Kidney glomerular epithelial cell (primary cell): ENCODE data around the gene HMCES.
A peak's percentile ranks its signal among the peaks of the same experiment; 100 is the strongest.

Source experiments
- DNase-seq: peaks from one replicate; lab custom pipeline; 2025; lab: John Stamatoyannopoulos, UW

HMCES gene

GRCh38 chr3:129304962-129305222 is 26.2 kb downstream of the HMCES start:
- no peak for DNase-seq

- DNase-seq: peak; percentile 82
Measured at GRCh38 chr3:129305592-129306091, 27.0 kb downstream of the HMCES start.

- DNase-seq: no peak
Measured at GRCh38 chr3:129308636-129309035, 30.0 kb downstream of the HMCES start.

DNA sequence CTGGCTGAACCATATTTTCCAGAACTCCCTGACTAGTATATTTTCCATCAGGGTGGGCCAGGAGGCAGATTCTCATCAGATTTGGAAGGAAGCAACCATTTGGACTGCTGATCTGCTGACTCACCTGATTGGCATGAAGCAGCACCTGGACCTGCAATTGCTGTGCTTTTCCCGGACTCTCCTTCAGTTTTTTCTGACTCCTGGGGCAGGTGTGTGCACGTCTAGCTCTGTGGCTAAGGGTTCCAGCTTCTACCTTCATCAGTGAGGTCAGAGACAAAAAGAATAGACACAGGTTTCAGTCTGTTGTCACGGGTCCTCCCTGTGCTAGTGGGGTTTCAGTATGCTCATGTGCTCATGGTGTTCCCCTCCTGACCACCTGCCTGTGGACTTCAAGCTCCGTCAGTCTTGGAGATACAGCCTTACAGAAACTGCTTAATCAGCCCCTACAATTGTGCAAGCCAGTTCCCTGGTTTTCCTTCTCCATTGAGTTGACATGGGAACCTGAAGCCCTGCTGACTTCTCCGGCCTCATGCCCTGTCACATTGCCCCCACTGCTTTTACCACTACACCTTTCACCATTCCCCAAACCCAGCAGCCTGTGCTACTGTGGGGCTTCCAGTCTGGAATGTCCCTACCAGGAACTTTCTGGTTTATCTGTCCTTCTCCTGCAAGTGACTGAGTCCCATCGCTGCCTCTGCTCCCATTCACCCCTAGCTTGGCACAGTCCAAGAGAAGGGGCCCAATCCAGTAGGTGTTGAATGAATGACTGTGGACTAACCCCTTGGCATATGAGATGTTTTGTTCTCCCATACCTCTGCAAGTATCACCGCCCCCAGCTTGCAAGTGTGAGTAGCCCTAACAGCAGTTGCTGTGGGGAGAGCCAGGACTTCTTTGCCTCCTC is 31.7 kb downstream of the HMCES start:
- DNase-seq: no peak

- DNase-seq: no peak
Measured at GRCh38 chr3:129311054-129311902, 32.6 kb downstream of the HMCES start.

DNA sequence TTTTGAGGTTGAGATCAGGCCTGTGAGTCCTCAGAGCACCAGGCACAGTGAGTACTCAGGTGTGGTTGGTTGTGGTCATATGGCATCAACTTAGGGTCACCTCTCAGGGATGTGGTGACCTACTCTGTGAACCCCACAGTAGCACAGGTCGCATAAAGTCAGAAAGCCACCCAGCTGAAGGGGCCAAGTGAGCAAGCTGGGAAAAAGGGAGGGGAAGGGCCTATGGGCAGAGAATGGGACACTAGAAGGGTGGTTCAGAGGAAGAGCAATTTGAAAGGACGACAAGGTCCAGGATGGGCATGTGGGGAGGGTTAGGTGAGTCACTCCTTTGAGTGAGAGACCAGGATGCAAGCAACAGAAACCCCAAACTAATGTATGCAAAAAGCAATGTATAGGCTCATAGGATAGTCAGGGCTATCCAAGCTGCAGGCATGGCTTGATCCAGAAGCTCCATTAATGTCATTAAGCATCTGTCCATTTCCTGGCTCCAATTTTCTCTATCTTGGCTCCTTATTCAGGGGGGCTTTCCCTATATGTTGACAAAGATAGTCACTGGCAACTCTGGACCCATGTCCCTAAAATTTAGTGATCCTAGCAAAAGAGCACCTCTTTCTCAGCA is 33.5 kb downstream of the HMCES start:
- DNase-seq: no peak

- DNase-seq: no peak
Measured at GRCh38 chr3:129312671-129313414, 34.2 kb downstream of the HMCES start.

- DNase-seq: no peak
Measured at GRCh38 chr3:129313415-129313664, 34.7 kb downstream of the HMCES start.

- no peak for DNase-seq
Measured at GRCh38 chr3:129313665-129314385, 35.2 kb downstream of the HMCES start.

GRCh38 chr3:129314386-129315222 is 35.9 kb downstream of the HMCES start:
- DNase-seq: peak; percentile 56

DNA sequence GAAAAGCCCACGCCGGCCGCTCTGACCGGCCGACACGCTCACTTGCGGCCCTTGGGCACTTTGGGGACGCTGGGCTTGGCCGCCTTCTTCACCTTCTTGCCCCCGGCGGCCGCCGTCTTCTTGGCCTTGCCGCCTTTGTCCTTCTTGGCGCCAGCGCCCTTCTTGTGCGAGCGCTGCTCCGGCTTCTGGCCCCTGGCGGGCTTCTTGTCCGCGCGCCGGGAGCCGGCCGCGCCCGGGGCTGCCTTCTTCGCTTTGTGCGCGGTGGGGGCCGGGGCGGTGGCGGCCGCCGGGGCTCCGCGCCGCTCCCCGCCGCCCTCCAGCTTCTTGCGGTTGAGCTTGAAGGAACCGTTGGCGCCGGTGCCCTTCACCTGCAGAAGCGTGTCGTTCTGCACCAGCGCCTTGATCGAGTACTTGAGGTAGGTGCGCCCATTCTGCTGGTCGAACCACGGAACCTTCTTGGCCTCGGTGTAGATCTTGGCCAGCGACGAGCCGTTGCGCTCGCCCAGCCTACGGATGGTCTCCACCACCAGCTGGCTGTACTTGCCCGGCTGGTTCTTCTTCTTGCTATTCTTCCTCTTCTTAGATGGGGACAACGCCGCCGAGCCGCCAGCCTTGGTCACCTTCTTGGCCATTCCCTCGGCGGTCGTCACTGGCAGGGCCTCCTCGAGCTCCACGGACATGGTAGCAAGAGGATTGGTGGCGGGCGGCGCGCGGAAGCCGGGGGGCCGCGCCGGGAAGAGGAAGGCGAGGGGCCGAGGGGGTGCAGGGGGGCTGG is 36.7 kb downstream of the HMCES start:
- DNase-seq: no peak

DNA sequence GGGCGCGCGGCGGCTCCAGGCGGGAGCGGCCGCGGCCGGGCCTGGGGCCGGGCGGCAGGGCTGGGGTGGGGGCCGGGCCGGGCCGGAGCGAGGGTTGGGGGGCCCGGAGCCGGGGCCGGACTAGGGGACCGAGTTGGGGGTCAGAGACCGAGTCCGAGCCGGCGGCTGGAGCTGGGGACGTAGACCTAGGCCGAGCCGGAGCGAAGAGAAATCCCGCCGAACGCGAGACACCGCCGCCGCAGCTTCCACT is 37.3 kb downstream of the HMCES start:
- no peak for DNase-seq

DNA sequence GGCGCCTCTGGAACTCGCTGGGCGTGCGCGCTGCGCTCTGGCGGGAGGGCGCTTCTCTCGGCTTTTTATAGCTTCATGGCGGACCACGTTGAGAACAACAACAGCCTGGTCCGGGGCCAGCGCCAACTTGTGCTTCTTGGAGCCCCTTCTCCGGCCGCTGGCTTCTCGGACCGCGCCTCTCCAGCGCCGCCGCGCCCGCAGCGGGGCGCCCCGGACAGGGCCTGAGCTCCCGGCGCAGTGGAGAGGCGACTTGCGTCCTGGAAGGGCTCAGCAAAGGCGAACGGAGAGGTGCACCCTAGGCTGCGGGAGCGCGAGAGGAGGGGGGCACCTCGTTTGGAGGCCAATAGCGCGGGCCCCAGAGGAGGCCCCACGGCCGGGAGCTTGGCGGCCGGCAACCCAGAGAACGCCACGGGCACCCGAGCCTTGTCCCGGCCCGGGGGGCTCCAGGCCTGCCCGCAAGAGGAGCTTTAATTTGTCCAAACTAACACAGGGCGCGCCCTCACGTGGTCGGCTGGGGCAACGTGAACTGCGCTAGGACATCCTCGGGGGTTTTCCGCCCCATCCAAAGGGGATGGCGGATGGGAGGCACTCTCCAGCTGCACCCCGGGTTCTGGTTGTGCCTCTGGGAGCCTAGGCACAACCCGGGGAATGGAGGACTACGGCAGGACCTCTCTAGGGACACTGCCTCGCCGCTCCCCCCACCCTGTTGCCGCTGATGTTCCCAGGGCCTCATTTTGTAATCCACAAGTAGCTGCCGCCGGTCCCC is 37.8 kb downstream of the HMCES start:
- peak; percentile 63 for DNase-seq

GRCh38 chr3:129317014-129317771 is 38.5 kb downstream of the HMCES start:
- no peak for DNase-seq

- no peak for DNase-seq
Measured at GRCh38 chr3:129317848-129318247, 39.2 kb downstream of the HMCES start.

- DNase-seq: no peak
Measured at GRCh38 chr3:129318921-129319320, 40.3 kb downstream of the HMCES start.

DNA sequence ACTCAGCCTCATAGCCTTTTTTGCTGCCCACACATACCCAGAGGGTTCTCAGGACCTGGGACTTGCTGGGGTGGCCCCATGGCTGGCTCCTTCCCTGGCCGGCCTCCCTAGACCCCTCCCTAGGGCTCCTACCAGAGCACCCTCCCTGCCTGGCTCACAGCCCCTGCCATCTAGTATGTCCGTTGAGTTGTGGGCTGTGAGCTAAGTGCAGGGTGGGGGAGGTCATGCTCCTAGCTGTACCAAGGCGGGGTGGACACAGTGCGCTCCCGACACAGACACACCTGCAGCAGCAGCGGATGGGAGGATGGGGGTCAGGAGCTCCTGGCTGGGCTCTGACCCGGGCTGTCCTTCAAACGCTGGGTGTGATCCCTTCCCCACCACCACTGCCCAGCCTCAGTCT is 41.6 kb downstream of the HMCES start:
- no peak for DNase-seq

DNA sequence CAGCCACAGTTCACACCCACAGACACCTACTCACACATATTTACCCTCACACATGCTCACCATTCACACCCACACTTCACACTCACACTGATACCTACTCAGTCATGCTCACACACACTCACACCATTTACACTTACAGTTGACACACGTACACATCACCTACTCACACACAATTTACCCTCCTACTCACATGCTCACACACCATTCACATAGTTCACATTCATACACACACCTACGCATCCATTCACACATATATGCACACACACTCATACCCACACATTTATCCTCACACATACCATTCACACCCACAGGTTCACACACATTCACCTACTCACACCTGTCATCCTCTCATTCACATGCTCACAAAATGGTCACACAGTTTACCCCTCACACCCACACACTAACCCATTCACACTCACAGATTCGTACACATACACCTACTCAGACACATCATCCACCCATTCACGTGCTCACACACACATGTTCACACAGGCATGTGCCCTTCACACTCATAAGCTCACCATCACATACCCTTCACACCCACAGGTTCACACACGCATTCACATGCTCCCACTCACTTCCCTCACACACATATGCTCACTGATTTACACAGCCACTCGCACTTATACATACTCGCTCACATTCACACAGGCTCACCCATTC is 42.3 kb downstream of the HMCES start:
- DNase-seq: no peak
